ENCODE results near the gene DOCK1.

DOCK1 gene

GRCh38 chr10:127467811-127468210 lies 562.6 kb downstream of the DOCK1 start:
- DNase-seq (ENCODE audit: low spot score) = no peak

- no peak for DNase-seq (ENCODE audit: low spot score)
Observed at GRCh38 chr10:127468632-127469031, 563.4 kb downstream of the DOCK1 start.

- DNase-seq (ENCODE audit: low spot score) = no peak
Observed at GRCh38 chr10:127470911-127471310, 565.7 kb downstream of the DOCK1 start.

DNA sequence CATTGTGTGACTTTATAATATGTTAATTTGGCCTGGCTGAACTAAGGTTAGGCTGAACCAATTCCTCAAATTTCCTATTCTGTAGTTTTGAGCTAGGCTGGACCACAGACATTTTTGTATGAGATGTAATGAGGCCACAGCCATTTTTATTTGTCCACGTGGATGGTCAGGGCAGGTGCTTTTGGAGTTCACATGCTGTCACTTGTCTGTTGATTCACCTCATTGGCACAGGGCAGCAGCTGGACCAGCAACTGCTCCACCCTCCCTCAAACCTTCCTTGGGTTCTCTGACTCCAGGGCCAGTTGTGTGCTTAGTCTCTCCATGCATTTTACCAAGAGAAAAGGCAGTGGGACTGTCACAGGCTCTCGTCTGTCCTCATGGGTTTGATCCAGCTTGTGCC lies 567.7 kb downstream of the DOCK1 start:
- no peak for DNase-seq (ENCODE audit: low spot score)

GRCh38 chr10:127474501-127474900 lies 569.3 kb downstream of the DOCK1 start:
- no peak for DNase-seq (ENCODE audit: low spot score)

DNA sequence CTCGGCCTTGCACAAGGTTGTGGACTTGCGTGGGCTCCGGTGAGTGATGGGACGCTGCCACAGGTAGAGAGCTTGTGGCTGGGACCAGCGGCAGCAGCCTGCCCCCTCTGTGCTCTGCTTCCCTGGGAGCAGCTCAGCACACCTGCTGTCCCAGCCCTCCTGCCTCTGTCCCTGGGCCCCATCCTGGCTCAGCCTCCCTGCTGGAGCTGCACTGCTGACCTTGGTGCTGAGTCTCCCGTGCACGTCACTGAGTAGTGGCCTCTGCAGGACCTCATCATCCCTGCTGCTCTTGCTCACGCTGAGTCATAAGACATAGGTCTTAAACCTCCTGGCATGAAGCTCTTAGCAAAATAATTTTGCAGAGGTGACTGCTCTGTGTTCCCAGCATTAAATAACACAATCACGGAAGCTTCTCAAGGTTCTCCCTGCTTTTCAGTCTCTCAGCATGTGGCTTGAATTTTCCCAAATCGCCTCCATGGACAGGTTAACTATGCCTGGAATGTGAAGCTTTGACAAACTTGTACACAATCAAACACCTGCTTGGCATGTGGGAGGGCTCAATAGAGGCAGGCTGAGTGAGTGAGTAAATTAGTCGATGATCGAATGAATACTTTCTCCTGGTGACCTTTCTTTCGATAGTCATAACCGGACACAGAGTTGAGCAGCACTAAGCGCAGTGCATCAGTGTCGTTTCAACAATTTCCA lies 580.1 kb downstream of the DOCK1 start:
- DNase-seq (ENCODE audit: low spot score) = no peak

DNA sequence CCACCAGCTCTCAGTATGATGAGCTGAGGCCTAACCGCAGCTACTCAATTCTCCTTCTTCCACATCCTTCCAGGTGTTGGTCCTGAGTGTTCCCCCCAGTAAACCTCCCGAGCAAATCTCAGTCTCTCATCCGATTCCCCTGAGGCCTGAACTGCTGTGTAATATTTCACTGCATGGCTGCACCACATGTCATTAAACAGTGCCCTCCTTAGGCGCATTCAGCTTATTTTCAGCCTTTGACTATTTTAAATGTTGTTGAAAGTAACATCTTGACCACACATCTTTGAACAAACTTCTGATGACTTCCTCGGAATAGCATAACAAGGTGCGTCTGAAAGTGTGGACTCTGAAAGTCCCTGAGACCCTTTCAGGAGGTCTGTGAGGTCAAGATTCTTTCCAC lies 581.1 kb downstream of the DOCK1 start:
- DNase-seq (ENCODE audit: low spot score) = no peak

GRCh38 chr10:127492607-127493250 lies 587.5 kb downstream of the DOCK1 start:
- peak; percentile 16 for DNase-seq (ENCODE audit: low spot score)

- no peak for DNase-seq (ENCODE audit: low spot score)
Observed at GRCh38 chr10:127496035-127496434, 590.8 kb downstream of the DOCK1 start.

DNA sequence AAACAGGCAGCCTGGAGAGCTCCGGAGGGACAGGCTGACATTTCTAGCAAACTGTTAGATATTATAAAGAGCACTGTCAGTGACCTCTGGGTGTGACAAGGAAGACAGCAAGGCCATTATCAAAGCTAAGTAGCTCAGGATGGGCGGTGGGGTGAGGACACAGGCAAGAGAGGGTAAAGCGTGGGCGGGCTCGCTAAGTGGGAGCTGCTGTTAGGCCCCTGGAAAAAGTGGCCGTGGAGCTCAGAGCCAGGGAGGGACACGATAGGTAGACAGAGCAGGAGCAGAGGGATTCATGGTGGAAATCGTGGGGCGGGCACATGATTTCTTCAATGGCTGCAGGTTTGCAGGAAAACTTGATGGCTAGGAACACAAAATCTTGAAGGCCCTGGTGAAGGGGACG lies 592.5 kb downstream of the DOCK1 start:
- no peak for DNase-seq (ENCODE audit: low spot score)

- no peak for DNase-seq (ENCODE audit: low spot score)
Observed at GRCh38 chr10:127498087-127498486, 592.9 kb downstream of the DOCK1 start.

GRCh38 chr10:127500127-127500526 lies 594.9 kb downstream of the DOCK1 start:
- no peak for DNase-seq (ENCODE audit: low spot score)

Data from NAMALWA (cell line).